ENCODE data around the gene FGF1.

DNA sequence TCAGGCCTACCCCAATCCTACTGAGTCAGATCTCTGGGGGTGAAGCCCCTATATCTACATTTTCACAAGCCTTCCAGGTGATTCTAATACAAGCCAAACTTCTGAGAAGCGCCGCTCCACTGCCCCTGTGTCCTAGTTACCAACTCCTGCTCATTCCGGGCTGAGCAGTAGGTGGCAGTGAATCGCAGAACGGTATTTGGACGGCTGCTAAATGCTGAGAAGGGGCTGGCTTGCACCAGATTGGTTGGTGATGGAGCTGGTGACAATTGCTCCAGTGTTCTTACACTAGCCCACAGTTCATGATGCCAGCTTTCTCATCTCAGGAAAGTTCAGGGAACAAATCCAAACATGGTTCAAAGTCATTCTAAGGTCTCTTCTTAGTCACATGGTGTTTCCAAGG lies 31.1 kb upstream of the FGF1 start:
- TF ChIP-seq, protein P1, sequence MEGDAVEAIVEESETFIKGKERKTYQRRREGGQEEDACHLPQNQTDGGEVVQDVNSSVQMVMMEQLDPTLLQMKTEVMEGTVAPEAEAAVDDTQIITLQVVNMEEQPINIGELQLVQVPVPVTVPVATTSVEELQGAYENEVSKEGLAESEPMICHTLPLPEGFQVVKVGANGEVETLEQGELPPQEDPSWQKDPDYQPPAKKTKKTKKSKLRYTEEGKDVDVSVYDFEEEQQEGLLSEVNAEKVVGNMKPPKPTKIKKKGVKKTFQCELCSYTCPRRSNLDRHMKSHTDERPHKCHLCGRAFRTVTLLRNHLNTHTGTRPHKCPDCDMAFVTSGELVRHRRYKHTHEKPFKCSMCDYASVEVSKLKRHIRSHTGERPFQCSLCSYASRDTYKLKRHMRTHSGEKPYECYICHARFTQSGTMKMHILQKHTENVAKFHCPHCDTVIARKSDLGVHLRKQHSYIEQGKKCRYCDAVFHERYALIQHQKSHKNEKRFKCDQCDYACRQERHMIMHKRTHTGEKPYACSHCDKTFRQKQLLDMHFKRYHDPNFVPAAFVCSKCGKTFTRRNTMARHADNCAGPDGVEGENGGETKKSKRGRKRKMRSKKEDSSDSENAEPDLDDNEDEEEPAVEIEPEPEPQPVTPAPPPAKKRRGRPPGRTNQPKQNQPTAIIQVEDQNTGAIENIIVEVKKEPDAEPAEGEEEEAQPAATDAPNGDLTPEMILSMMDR (tag by site-specific recombination; IDR thresholded peaks at IDR 0.05) = no peak
- TF ChIP-seq ZNF433 (tag by site-specific recombination; IDR thresholded peaks at IDR 0.05; ENCODE audit: low read depth) = no peak
- no peak for TF ChIP-seq ZNF521 (tag by site-specific recombination; IDR thresholded peaks at IDR 0.05)
- TF ChIP-seq SETDB1 (IDR thresholded peaks at IDR 0.05; ENCODE audit: insufficient read length, low read length) = no peak
